Stimulated activated CD4-positive, alpha-beta T cell treated with anti-CD3 and anti-CD28 coated beads, Interleukin-15, amount 100 ng/mL, for 1 hour (primary cell): Measurements from ENCODE around the gene RPP14.
"Not testable (repeated sequence)": the region's sequence is repeated elsewhere in the genome, so short reads cannot be mapped to it uniquely, and the experiment has no call there.

Experiments
- DNase-seq, 2 donors: peaks; one replicate each; pipeline ENCODE4 v3.0.0-alpha.2; 2020; ENCODE audit warnings: low read depth in 1 of 2, low spot score in 1 of 2

Gene RPP14

GRCh38 chr3:58331593-58332152 is 25.6 kb downstream of the RPP14 start:
- no peak for DNase-seq

- DNase-seq, result peak; percentile 62 to 76
Measured at GRCh38 chr3:58332575-58333188, 26.6 kb downstream of the RPP14 start, which contains the start of gene PXK. PXK (plus strand) TSS chr3:58332892; CDS start chr3:58332989, 97 bp downstream.

GRCh38 chr3:58333206-58334012 is 27.4 kb downstream of the RPP14 start:
- DNase-seq, result peak in 1 of 2 donors; percentile 6

GRCh38 chr3:58334013-58334321 is 27.9 kb downstream of the RPP14 start:
- DNase-seq, result no peak

DNA sequence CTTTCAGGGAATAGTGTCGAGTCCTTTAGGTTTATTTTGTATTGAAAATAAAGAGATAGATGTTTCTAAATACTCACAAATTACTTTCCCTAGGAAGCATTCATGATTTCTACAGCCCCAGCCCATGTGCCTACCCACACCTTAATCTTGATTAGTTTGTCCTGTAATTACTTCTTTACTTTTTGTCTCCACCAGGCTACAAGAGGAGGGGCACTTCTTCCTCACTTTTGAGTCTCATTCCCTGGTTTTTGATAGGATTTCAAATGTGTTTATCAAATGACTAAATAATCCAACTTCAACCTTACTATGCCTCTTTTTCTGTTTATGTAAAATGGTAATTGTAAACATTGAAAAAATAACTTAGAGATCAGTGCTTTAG is 28.4 kb downstream of the RPP14 start:
- no peak for DNase-seq

DNA sequence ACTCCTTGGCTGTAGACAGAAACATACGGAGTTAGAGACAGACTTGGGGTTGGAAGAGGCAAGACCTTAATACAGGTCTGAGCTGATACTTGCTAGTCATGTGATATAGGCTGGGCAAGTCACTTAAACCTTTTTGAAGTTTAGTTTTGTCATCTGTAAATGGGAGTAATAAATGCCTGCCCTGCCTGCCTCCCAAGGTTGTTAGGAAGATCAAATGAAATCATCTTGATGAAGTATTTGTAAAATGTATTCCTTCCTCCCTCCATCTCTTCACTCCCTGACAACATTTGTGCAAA is 29.6 kb downstream of the RPP14 start:
- no peak for DNase-seq

DNA sequence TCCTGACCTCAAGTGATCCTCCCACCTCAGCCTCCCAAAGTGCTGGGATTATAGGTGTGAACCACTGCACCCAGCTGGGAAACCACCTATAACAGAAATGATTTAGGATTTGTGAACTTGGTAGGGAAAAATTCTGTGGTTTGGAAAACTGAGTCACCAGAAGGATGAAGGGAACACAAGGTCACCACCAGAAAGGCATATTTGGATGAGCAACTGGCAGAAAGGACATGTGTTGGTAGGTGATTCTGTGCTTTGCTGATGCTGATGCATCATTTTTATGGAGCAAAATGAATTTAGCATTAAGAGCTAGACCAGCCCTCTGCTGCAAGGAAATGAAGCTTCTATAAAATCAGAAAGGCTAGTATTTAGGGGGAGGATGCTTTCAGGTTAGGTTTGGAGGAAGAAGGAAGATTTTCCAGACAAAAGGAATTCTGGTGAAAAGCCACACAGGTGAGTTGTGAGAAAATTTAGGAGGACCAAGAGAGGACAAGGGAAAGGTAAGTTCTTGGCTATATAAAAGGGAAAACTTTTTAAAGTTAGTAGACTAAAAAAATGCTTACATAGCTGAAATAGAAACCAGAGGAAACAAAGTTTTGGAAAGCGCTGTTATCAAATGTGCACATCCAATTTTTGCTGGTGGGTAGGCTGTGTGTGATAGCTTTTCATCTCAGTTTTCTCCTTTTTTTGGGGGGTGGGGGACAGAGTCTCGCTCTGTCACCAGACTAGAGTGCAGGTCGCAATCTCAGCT is 30.3 kb downstream of the RPP14 start:
- DNase-seq, result no peak

DNA sequence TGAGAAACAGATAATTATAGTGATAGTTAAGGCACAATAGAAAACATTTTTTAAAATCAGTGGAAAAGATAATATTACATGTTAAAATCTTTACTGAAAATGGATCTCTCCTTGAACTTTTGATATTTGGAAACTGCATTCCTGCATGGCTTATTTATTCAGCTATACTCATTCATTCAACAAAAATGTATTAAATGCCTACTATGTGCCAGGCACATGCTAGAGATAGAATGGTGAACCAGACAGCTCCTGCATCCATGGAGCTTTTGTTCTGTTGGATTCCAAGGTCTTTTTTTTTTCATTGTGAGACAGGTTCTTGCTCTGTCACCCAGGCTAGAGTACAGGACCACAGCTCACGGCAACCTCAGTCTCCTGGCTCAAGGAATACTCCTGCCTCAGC is 31.1 kb downstream of the RPP14 start:
- no peak for DNase-seq

GRCh38 chr3:58339146-58339545 is 33.1 kb downstream of the RPP14 start:
- DNase-seq, result not testable (repeated sequence)

- DNase-seq, result no peak
Measured at GRCh38 chr3:58340594-58341244, 34.7 kb downstream of the RPP14 start.

DNA sequence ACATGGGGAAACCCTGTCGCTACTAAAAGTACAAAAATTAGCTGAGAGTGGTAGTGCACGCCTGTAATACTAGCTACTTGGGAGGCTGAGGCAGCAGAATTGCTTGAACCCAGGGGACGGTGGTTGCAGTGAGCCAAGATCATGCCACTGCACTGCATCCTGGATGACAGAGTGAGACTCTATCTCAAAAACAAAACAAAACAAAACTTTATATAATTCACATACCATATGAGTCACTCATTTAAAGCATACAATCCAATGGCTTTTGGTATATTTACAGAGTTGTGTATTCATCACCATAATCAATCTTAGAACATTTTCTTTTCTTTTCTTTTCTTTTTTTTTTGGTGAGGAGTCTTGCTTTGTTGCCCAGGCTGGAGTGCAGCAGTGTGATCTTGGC is 35.3 kb downstream of the RPP14 start:
- no peak for DNase-seq

DNA sequence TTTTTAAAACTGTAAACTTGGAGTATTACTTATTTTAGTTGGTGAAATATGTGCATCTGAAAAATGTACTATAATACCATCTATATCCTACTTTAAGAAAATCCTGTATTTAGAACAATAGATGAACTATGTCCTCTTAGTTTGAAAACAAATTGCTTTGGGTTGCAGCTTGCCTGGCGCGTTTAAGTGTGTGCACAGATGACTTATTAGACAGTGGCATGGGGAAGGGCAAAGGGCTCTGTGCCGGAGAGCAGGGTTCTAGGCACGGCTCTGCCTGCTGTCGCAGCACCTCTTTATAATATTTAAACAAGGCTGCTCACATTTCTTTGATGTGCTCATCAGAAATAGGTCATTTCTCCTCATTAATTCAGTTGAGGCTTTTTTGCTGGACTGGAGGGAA is 36.6 kb downstream of the RPP14 start:
- DNase-seq, result no peak

GRCh38 chr3:58345457-58345856 is 39.4 kb downstream of the RPP14 start:
- DNase-seq, result no peak

DNA sequence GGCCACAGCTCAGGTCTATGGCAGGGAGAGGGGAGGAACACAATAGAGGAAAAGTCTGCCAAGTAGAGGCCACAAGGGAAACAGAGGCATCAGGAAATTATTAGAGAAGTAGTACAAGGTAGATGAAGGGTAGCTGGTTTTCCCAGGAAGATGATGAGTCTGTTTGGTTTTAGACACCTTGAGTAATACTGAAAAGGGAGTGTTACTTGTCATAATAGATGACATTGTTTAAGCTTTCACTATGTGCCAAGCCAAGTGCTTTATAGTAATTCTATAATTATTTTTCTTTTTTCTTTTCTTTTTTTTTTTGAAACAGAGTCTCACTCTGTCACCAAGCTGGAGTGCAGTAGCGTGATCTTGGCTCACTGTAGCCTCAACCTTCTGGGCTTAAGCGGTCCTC is 40.3 kb downstream of the RPP14 start:
- no peak for DNase-seq

DNA sequence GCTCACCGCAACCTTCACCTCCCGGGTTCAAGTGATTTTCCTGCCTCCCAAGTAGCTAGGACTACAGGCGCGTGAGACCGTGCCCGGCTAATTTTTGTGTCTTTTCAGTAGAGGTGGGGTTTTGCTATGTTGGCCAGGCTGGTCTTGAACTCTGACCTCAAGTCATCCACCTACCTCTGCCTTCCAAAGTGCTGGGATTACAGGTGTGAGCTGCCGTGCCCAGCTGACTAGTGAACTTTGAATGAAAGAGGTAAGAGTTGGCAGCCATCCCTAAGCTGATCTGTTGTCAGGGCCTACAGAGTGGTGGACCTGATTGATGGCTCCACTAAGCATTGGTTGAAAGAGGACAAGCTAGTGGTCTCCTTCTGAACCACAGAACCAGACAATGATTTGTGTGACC is 41.9 kb downstream of the RPP14 start:
- no peak for DNase-seq

- no peak for DNase-seq
Measured at GRCh38 chr3:58349792-58350626, 44.0 kb downstream of the RPP14 start.

DNA sequence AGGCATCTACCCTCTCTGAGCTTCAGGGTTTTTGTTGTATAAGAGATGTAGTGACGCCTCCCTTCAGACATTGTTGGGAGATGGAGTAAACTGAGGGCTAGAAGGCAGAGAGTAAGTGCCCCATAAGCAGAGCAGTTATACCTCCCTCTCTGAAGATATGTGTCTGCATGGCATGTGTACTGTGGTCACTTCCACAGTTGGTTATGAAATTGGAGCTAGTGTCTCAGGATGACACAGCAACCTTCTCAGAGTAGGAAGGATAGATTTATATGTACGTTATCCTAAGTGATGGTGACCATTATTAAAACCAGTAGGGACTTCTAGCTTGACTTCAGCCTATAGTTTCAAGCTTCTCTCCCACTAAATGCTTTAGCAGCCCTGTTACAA is 44.6 kb downstream of the RPP14 start:
- DNase-seq, result no peak

GRCh38 chr3:58351920-58352319 is 45.9 kb downstream of the RPP14 start:
- DNase-seq, result no peak

DNA sequence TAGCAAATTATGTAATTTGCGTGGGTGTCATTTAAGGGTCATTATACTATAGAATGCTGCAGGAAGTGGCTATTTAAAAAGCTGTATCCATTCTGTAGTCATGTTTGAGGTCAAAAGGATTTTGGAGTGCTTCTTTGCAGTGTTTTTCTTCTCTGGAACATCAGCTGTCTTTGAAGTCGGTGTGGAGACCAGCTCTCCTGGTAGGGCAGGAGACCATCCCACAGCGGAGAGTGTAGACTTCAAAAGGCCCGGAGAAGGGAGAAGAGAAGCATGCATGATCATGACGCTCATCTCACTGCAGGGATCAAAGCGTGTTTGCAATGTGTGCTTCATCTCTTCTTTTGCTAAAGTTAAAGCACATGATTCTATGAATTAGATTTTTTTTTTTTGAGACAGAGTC is 46.6 kb downstream of the RPP14 start:
- no peak for DNase-seq

DNA sequence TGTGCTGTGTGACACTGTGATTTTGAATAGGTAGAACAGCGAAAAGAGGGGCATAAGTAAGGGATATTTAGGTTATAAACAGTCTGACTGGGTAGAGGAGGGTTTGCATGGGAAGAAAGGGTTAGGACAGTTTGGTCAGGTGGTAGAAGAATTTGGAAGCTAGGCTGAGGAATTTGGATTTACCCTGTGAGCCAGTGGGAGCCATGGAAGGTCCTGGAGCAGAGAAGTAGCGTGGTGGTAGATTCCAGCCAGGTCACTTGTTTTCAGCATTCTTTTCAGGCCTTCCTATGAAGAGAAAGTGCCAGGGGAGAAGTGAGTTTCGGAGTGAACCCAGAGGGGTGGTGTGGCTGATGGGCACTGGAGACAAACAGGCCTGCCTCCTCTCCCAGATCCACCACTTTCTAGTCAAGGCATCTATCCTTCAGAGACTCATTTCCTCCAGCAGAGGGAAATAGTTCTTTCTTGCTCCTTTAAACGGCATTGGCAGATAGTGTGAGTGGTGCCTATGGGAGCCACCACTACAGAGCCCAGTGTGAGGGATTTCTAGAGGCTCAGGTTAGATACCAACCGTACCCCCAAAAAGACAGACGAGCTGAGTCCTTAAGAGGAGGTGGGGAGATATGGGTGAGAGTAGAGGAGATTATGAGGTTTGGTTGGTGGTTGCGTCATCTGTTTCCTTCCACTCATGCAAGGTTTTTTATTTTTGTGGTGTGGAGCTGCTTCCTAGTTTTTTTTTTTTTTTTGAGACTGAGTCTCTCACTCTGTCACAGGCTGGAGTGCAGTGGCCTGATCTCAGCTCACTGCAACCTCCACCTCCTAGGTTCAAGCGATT is 47.9 kb downstream of the RPP14 start:
- no peak for DNase-seq
